HG02981 (cell line): ENCODE data around the gene TRAM1L1.
A peak's percentile ranks its signal among the peaks of the same experiment; 100 is the strongest.

Source experiments
- ATAC-seq: cut with Tn5 transposase; IDR thresholded peaks from one replicate; pipeline ENCODE4 v1.9.1; 2021; ENCODE audit warnings: mild to moderate bottlenecking, moderate library complexity; ENCODE audit not compliant: unreplicated experiment

The TRAM1L1 gene

DNA sequence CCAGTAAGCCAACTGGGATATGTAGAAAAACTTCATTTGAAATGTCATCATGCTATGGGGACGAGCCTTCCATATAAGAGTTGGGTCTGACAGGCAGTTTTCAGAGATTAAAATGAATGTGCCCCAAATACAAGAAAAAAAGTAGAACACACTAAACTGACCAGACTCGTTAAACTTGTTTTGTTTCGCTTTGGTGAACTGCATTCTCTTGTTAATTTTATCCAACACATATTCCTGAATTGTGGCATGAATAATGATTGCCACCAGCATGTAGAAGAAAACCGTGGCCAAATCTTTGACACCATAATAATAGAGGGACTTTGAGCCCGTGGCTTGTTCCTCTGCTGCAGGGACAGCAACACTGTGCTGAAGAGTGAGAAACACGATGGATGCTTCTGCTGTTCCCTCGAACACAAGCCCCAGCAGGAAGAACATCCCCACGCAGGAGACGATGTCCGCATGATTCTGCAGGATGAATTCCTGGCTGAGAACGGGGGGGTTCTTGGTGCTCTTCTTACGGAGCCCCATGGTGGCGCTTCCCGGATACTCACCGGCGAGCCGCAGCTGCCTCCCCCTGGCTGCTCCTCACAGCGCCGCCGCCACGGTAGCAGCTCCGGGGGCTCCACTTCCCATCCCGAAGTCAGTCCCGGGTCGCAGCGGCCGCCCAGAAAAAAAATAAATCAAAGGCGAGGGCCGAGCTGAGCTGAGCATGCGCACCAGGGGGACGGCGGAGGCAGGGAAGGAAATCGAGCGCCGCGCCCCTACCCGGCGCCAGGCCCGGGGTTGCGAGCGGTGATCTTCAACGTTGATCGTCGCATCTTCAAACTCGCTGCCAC lies at the start of gene TRAM1L1:
Gene TRAM1L1, minus strand, starts transcription at position 711 of the 836 bp plus-strand sequence. Its CDS starts 183 bp downstream, at position 528.
- peak; percentile 82 for ATAC-seq

DNA sequence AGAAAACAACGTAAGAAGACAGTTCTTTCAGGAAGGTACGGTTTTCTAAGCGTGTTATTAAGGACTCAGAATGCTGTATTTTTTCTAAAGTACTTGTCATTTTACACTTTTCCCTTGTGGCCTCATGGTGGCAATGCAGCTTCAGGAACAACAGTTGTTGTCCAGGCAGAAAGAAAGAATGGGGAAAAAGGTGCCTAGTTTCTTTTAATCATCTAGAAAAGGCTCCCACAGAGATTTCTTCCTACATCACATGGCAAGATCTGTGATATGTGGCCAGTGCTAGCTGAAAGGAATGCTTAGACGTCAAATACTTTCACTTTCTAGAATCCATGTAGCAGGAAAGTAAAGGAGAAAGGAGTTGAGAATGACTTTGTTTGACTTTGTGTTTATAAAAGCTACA lies 49.0 kb upstream of the TRAM1L1 start:
- ATAC-seq, result no peak

DNA sequence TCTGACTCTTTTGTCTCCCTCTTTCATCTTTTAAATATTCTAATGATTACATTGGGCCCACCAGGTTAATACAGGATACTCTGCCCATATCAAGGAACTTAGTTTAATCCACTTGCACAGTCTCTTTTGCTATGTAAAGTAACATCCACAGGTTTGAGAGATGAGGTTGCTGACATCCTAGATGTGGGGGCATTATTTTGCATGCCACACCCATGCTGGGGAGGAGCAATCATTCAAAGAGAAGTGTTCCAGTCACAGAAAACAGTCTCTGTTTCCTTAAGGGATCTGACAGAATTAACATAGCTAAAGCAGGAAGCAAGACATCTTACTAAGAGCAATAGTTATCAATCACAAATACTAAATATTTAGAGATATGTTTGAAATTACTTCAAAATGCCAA lies 11.5 kb upstream of the TRAM1L1 start:
- no peak for ATAC-seq

DNA sequence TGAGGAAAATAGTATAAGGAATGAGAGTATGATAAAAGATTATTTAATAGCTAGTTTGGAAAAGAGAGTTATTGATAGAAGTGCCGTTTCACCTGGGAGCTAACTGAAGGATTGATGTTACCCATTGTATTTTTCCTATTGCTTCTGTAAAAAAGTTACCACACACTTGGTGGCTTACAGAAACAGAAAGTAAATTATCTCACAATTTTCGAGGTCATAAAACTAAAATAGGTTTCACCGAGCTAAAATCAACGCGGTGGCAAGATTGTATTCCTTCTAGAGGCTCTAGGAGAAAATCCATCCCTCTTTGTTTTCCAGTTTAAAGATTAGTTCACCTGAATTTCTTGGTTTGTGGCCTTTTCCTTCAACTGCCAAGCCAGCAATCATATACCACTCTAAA lies 11.1 kb upstream of the TRAM1L1 start:
- ATAC-seq, result no peak

DNA sequence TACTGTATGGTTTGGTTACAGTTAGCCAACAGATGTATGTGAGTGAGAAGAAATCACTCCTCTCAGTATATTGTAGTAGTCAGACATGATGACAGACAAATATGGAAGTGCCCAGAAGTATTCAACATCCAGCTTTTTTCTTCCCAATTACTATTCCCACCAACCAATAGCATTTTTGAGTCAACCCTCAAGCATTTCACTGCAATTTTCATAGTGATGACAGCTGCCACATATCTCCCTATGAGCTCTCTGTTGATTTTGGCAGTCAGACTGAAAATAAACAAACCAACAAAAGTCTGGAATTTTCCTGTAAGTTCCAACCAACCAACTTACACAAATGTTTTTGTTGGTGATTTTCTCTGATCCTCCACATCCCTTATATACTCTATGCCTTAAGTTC lies 8.2 kb upstream of the TRAM1L1 start:
- ATAC-seq, result no peak

DNA sequence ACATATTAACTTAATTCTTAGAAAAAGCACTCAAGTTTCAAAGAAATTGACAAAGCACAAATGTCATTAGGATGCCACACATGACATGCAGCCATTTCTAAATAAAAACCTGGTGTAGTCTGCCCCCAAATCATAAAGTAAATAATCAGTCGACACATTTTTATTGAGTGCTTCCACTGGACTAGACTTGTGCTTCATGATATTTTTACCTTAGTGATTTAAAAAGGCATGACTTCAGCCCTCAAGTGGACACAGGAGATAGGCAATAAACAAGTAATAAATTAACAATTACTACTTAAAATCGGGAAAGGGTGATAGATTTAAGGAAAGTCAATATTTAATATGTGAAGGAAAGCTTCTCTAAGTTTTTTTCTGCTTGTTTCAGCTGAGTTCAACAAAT lies 7.6 kb downstream of the TRAM1L1 start:
- ATAC-seq, result no peak

DNA sequence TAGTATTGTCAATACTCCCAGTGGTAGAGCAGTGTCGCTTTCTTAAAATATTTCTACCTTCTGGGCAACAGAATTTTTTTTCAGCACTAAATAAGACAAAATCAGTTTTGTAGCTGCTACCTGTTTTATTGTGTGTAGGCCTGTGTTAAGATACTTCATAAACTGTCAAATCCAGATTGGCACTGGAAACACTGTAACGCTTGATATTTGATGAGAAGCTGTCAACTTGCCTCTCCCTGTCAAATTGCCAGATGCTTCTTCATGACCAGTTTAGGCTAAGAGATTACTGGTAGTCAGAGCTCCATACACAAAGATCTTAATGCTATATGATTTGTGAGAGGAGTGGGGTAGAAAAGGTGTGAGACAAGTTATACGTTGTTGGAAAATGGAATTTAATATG lies 17.3 kb downstream of the TRAM1L1 start:
- no peak for ATAC-seq

DNA sequence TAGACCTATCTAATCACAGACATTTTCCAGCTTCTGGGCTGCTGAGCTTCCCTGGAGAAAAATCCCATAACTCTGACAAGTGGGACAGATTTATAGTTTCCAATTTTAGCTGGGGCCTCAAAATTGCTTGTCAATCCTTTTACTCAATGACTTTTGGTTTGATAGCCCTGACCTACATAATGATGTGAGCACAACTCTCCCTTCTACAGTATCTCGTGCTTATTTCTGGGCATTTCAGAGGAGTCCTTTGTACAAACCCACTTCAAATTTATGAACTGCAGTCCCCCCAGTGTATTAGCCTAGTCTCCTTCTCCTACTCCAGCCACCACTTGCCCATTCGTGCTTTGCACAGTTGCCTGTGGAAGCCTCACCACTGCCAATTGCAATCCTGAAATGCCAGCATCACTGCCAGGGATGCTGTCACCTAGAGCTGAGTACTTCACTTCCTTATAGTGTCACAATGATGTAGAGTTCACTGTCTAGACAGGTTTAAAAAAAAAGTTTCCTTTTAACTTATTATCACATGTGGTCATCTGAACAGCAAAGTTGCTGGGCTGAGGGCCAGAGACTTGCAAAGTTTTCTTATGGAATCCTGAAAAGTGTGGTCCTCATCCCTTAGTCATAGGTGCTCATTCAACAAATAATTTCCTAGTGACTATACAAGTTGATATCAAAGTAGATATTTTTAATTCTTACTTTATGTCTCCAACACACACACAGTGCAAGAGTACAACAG lies 21.2 kb downstream of the TRAM1L1 start:
- no peak for ATAC-seq

DNA sequence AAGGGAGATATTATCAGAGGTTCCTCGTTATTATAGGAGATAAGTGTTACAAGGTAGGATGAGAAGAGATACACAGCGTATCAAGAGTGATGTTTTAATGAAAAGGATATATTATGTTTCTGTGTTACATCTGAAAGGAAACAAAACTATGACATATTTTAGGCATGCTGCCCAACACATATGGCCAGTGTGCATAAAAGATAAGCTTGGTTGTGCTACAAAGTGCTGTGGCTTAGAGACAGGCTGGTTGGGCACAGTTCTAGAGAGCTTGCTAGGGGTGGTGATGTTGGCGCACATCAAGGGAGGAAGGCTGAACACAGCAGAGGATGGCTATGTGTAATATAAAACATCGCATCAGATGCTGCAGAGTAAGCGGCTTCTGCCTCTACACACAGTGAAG lies 42.4 kb downstream of the TRAM1L1 start:
- ATAC-seq, result no peak
